Activated CD8-positive, alpha-beta memory T cell treated with anti-CD3 and anti-CD28 coated beads, Interleukin-2, amount 50 U/mL, for 48 hours (primary cell): Measurements from ENCODE around the gene YBX3.
A peak's percentile ranks its signal among the peaks of the same experiment; 100 is the strongest.

Experiments used
- DNase-seq: peaks from one replicate; pipeline ENCODE4 v3.0.0-alpha.2; 2020

The YBX3 gene

GRCh38 chr12:10721651-10722501, 1.2 kb downstream of the YBX3 start:
- peak; percentile 86 for DNase-seq

- no peak for DNase-seq
These were observed 2.0 kb downstream of the YBX3 start for GRCh38 chr12:10720974-10721650.

GRCh38 chr12:10719482-10719881, 3.6 kb downstream of the YBX3 start:
- no peak for DNase-seq

DNA sequence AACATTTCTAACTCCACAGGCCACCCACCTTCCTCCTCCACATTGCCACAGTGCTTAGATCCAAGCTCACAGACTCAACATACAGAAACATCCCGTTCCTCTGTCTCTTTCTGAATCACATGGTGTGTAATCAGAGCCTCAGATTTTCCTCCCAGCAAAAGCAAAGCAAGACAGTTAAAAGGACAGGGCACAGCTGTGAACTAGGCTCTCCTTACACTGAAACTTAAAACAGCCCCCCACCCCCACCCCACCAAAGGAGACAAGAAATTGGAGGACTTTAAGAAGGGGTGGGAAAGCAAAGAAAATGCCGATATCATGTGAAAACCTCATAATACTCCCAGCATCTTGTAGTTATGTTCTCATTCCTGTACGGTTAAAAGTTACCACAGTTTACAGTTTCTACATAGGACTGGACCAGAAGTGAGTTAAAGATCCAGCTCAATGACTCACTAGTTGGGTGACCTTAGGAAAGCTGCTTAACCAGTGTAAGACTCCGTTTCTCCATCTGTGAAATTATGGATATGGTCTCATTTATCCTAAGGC, 4.8 kb downstream of the YBX3 start:
- DNase-seq, result no peak

- DNase-seq, result no peak
These were observed 5.7 kb downstream of the YBX3 start for GRCh38 chr12:10717410-10717809.

- DNase-seq, result no peak
These were observed 6.3 kb downstream of the YBX3 start for GRCh38 chr12:10716704-10717315.

DNA sequence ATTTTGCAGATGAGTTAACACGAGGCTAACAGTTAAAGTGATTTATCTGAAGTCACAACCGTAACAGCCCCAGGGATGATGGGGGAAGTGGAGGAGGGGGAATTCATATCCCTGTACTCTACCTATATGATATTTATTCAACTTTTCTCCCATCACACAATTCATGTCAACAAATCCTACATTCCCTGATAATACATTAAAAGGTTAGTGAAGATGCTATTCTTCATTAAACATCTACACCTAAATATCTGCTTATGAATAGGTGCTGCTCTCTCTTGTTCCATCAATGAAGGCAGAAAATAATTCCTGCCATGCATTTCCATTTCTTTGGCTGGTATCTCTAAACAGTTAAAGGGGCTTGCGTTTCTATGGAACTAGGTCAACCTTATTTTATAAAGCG, 6.8 kb downstream of the YBX3 start:
- no peak for DNase-seq

DNA sequence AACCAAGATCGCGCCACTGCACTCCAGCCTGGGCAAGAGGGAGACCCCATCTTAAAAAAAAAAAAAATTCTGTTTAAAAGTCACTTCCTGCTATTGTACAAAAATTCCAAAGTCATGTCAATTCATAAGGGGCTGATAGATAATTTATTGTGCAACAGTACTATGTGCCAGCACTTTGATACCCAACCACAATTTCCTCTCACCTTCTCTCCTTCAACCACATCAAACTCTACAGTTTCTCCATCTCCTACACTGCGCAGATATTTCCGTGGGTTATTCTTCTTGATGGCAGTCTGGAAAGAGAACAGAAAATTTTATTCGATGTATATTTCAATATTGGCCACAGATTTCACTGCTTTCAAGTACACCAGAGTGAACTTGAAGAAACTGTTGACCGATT, 7.6 kb downstream of the YBX3 start:
- no peak for DNase-seq

DNA sequence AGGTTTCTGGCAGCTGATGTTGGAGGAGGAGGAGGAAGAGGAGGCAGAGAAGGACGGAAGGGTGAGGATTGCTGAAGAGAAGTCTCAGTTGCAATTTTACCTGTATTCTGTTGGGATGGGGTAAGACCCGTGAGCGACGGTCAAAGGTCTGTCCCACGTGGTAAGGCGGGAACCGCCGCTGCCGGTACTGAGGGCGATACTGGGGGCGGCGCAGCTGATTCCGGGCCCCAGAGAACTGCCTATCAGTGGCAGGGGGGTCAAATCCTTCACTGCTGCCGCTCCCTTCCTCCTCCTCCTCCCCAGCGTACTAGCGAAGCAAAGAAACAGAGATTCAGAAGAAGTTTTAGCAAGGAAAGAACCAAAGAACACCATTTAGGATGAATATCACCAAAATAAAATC, 13.3 kb downstream of the YBX3 start:
- DNase-seq, result no peak

GRCh38 chr12:10708862-10709261, 14.3 kb downstream of the YBX3 start:
- no peak for DNase-seq

DNA sequence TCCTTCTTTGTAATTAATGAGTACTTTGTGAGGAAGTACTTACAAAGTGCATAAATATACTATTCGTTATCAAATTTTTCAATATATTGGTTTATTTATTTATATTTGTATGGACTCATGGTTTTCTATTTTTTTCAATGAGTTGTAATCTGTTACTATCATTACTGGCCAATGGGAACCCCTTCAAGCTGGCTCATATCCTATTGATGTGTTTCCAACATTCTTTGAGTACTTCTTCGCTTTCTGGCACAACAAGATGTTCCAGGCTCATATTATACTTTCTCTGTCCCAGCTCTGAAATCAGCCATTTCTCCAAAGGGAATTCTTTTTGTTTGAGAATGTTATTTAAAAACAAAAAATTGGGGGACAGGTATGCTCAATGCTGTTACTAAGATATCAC, 17.5 kb downstream of the YBX3 start:
- DNase-seq, result no peak

DNA sequence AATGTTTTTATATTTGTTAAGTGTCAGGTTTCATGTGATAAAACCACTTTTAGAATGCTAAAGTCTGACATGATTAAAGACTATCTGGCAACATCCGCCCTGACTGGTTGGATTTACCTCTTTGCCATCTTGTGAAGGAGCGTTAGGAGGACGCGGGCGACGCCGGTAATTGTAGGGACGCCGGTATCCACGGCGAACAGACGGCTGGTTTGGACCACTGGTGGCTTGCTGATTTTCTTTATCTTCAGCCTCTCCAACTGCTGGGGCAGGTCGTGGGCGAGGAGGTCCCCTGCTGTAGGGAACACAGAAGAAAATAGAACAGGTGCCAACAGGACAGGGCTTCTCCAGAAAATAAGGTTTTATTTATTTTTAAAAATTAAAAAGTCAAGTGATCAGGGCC, 21.3 kb downstream of the YBX3 start:
- DNase-seq, result no peak

GRCh38 chr12:10701131-10701681, 21.9 kb downstream of the YBX3 start:
- no peak for DNase-seq

DNA sequence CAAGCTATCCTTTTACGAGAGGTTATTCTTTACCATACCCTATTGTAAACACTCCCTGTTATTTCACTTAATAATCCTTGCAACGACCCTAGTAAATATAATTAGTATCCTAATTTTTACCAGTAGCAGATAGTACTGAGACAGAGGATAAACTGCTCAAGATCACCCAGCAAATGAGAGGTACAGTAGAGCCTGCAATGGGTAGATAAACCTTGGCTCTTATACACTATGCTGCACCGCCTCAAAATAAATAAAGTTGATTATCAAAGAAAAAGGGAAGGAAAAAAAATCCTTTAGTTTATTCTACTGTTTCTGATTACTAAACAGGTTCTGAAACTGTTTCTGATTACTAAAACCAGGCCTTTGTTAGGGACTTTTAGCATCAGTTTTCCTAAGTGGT, 22.5 kb downstream of the YBX3 start:
- no peak for DNase-seq

GRCh38 chr12:10697862-10698261, 25.3 kb downstream of the YBX3 start:
- no peak for DNase-seq

GRCh38 chr12:10697156-10697555, 26.0 kb downstream of the YBX3 start:
- no peak for DNase-seq

DNA sequence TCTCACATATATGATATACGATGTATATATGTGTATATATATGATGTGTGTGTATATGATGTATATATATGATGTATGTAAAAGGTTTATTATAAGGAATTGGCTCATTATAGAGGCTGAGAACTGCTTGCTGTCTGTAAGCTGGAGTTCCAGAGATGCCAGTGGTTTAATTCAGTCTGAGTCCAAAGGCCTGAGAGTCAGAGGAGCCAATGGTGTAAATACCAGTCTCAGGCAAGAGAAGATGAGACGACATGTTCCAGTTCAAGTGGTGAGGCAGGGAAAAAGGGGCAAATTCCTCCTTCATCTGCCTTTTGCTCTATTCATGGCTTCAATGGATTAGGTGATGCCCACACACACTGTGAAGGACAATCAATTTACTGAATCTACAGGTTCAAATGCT, 32.2 kb downstream of the YBX3 start:
- no peak for DNase-seq

GRCh38 chr12:10689146-10689545, 34.0 kb downstream of the YBX3 start:
- DNase-seq, result no peak

- no peak for DNase-seq
These were observed 35.1 kb downstream of the YBX3 start for GRCh38 chr12:10688042-10688441.

- peak; percentile 91 for DNase-seq
These were observed 49.3 kb downstream of the YBX3 start, which contains the start of gene STYK1 for GRCh38 chr12:10673659-10674384. Gene STYK1 (minus strand): TSS chr12:10674052. CDS start chr12:10634618, 39,434 bp downstream.

DNA sequence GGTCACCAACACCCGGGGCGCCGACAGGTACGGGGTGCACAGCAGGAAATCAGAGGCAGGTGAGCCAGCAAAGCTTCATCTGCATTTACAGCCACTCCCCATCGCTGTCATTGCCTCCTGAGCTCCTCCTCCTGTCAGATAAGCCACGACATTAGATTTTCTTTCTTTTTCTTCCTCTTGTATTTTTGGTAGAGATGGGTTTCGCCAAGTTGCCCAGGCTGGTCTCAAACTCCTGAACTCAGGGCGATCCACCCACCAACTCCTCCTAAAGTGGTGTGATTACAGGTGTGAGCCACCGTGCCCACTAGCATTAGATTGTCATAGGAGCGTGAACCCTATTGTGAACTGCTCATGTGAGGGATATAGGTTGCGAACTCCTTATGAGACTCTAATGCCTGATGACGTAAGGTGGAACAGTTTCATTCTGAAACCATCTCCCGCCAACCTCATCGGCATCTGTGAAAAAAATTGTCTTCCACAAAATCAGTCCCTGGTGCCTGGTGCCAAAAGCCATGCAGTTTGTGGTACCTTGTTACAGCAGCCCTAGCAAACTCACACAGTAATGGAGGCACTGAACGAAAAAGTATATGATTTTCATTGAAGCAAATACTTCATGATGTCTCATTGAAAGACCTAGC, 50.8 kb downstream of the YBX3 start:
- DNase-seq, result no peak

GRCh38 chr12:10669533-10669932, 53.6 kb downstream of the YBX3 start:
- no peak for DNase-seq
